GM21825 (cell line): ENCODE measurements around the gene STK38L.
"Not testable (repeated sequence)": the region's sequence is repeated elsewhere in the genome, so short reads cannot be mapped to it uniquely, and the experiment has no call there.

Source experiments
- ATAC-seq: cut with Tn5 transposase; IDR thresholded peaks from one replicate; pipeline ENCODE4 v1.9.1; 2021; ENCODE audit warnings: mild to moderate bottlenecking, moderate library complexity; ENCODE audit not compliant: unreplicated experiment

The STK38L gene

GRCh38 chr12:27226407-27226929, 17.6 kb upstream of the STK38L start:
- ATAC-seq, result no peak

GRCh38 chr12:27229367-27229766, 14.7 kb upstream of the STK38L start:
- ATAC-seq, result no peak

GRCh38 chr12:27231374-27231773, 12.7 kb upstream of the STK38L start:
- not testable (repeated sequence) for ATAC-seq

GRCh38 chr12:27233814-27234213, 10.3 kb upstream of the STK38L start:
- ATAC-seq, result no peak

- ATAC-seq, result no peak
Measured at GRCh38 chr12:27236498-27236897, 7.6 kb upstream of the STK38L start.

- peak; percentile 69 for ATAC-seq
Measured at GRCh38 chr12:27237790-27238771, 6.0 kb upstream of the STK38L start.

- no peak for ATAC-seq
Measured at GRCh38 chr12:27243006-27243405, 1.1 kb upstream of the STK38L start.

GRCh38 chr12:27244689-27245488, 803 bp downstream of the STK38L start:
- ATAC-seq, result no peak

- no peak for ATAC-seq
Measured at GRCh38 chr12:27246141-27246540, 2.1 kb downstream of the STK38L start.

- ATAC-seq, result no peak
Measured at GRCh38 chr12:27246774-27247173, 2.7 kb downstream of the STK38L start.

- peak; percentile 40 for ATAC-seq
Measured at GRCh38 chr12:27252934-27253333, 8.8 kb downstream of the STK38L start.

GRCh38 chr12:27253347-27253746, 9.3 kb downstream of the STK38L start:
- no peak for ATAC-seq

GRCh38 chr12:27255806-27256205, 11.7 kb downstream of the STK38L start:
- no peak for ATAC-seq

GRCh38 chr12:27257104-27257843, 13.2 kb downstream of the STK38L start:
- no peak for ATAC-seq

GRCh38 chr12:27260746-27261145, 16.7 kb downstream of the STK38L start:
- no peak for ATAC-seq

GRCh38 chr12:27261866-27262265, 17.8 kb downstream of the STK38L start:
- no peak for ATAC-seq

GRCh38 chr12:27270148-27270547, 26.1 kb downstream of the STK38L start:
- ATAC-seq, result no peak

GRCh38 chr12:27271206-27271605, 27.1 kb downstream of the STK38L start:
- ATAC-seq, result no peak

- ATAC-seq, result no peak
Measured at GRCh38 chr12:27272373-27273028, 28.4 kb downstream of the STK38L start.

- no peak for ATAC-seq
Measured at GRCh38 chr12:27273114-27273513, 29.0 kb downstream of the STK38L start.
